Mucosa of descending colon (tissue), 3 donors: ENCODE data around the gene IGF1. TPM values are rescaled to one million over a fixed set of nuclear protein-coding genes. Genes with fewer than 3 reads are reported as not detected.

ENCODE experiments used
- ATAC-seq: fragments of 200-7000 bp; cut with Tn5 transposase; one replicate; pipeline ENCODE4 v1.9.1; 2020; ENCODE audit warnings: mild to moderate bottlenecking, moderate library complexity
- DNase-seq, 3 donors: peaks; one replicate each; pipeline ENCODE4 v3.0.0-alpha.2; 2020
- H3K36me3 ChIP-seq: fragments of 200-600 bp; one replicate; pipeline ENCODE4 v1.8.0; 2021; ENCODE audit warnings: low read depth, mild to moderate bottlenecking
- H3K4me1 ChIP-seq: fragments of 200-600 bp; one replicate; pipeline ENCODE4 v1.8.0; 2021; ENCODE audit warnings: low read depth, mild to moderate bottlenecking
- H3K4me3 ChIP-seq: fragments of 200-600 bp; one replicate; pipeline ENCODE4 v1.8.0; 2021; ENCODE audit warnings: mild to moderate bottlenecking
- H3K9me3 ChIP-seq: fragments of 200-600 bp; one replicate; pipeline ENCODE4 v1.8.0; 2021; ENCODE audit warnings: mild to moderate bottlenecking
- intact Hi-C, 2 donors: fragments of 100-400 bp; cut with DNase I in 1 of 2; cut with micrococcal nuclease in 1 of 2; formaldehyde crosslinking; loops; one replicate each; pipeline versions ENCODE4 v1.11.0 to v1.11.1; 2022; cut with DNase I, micrococcal nuclease
- long read RNA-seq, 2 donors: library from polyadenylated mRNA; unstranded; transcript quantifications; one replicate each; pipeline ENCODE4 v2.0.0, GENCODE V29; 2019 to 2021
- total RNA-seq, 3 donors: library from RNA; stranded (reverse); fragmentation: NEBNext Ultra II Directional in 2 of 3; extraction: Animal tissue kit (Norgen Biotek cat#: 25700) in 2 of 3; gene quantifications; one replicate each; pipeline versions ENCODE4 v1.2.1 to v1.2.4, GENCODE V29; 2021 to 2023
- TF ChIP-seq, protein P1 (sequence below): fragments of 200-600 bp; IDR thresholded peaks from one replicate; pipeline ENCODE4 v1.8.0; 2022; ENCODE audit warnings: antibody characterized with exemption, mild to moderate bottlenecking
- donor health status: DM: no; HTN: no; CAD: no; lungs with moderate emphysema.
- donor health status: DM: no; HTN: no; CAD: no.
- donor health status: DM: no; HTN: yes; CAD: no.

IGF1 gene
- total RNA-seq: 10 to 100 TPM in 1 of 3 donors, 1 to 10 TPM in 2; 2.5 to 12.6 (median 9.4) TPM
- long read RNA-seq, donor 1, full-length matches to known transcripts: 5 of 10 reads
- long read RNA-seq, donor 1, partial matches to known transcripts: 1 of 10 reads
- long read RNA-seq, donor 1, other reads (novel, unspliced or antisense): 4 of 10 reads
- long read RNA-seq, donor 2, full-length matches to known transcripts: 6 of 7 reads
- long read RNA-seq, donor 2, partial matches to known transcripts: 0 of 7 reads
- long read RNA-seq, donor 2, other reads (novel, unspliced or antisense): 1 of 7 reads

DNA sequence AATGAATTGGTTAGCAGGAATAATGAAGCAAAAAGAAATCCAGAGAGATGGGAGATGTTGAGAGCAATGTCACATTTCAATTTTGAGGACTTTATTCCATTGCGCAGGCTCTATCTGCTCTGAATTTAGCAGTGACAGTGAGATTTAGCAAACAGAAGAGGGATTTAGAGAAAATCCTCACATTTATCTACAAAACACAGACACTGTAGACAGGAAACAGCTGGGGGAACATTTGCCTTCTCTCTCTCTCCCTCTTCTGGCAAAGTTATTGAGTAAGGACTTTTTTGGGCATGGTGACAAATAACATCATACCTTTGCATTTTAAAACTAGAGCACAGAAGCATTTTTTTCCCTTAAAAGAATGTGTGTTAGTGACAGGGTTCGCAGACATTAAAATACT, at the start of gene IGF1:
Gene IGF1, minus strand, starts transcription at position 158 of the 400 bp plus-strand sequence. CDS start 182 bp downstream, outside the sequence.
- H3K4me3 ChIP-seq: no peak within 1 kb of the TSS
- H3K9me3 ChIP-seq: no peaks in the 10 kb centered on the region
- H3K4me1 ChIP-seq: no peaks in the 10 kb centered on the region
- DNase-seq (no peak), ATAC-seq (peak; percentile 43)
- intact Hi-C loops: loop anchor here in 1 of 2 donors (10.0 kb wide), 1 partner anchor 546 kb away; no protein-coding TSS in a partner anchor
- TF ChIP-seq, protein P1, sequence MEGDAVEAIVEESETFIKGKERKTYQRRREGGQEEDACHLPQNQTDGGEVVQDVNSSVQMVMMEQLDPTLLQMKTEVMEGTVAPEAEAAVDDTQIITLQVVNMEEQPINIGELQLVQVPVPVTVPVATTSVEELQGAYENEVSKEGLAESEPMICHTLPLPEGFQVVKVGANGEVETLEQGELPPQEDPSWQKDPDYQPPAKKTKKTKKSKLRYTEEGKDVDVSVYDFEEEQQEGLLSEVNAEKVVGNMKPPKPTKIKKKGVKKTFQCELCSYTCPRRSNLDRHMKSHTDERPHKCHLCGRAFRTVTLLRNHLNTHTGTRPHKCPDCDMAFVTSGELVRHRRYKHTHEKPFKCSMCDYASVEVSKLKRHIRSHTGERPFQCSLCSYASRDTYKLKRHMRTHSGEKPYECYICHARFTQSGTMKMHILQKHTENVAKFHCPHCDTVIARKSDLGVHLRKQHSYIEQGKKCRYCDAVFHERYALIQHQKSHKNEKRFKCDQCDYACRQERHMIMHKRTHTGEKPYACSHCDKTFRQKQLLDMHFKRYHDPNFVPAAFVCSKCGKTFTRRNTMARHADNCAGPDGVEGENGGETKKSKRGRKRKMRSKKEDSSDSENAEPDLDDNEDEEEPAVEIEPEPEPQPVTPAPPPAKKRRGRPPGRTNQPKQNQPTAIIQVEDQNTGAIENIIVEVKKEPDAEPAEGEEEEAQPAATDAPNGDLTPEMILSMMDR: no peak
- H3K36me3 ChIP-seq: no peaks in the 10 kb centered on the region

DNA sequence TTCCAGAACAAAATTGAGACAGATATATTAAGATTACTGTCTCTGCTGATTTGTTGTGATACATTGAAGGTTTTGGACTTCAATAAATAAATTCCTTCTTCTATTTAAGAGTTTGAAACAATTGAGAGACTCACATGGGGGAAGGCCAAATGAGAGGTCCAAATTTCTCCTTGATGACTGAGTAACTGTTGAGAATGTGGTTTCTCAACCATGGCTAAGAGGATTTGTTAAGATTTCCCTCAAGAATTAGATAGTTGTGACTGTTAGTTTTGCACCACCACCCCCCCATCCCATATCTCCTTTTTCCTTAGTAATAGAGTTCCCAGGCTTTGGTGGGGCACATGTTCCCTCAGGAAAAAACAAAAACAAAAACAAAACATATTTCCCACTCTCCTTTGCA, 47.7 kb upstream of the IGF1 start:
- H3K9me3 ChIP-seq: no peaks in the 10 kb centered on the region
- DNase-seq (no peak), ATAC-seq (no peak)
- H3K4me1 ChIP-seq: no peaks in the 10 kb centered on the region
- intact Hi-C loops: no loop called here
- TF ChIP-seq, protein P1: no peak
- H3K36me3 ChIP-seq: no peaks in the 10 kb centered on the region
- H3K4me3 ChIP-seq: no peak overlapping the region

DNA sequence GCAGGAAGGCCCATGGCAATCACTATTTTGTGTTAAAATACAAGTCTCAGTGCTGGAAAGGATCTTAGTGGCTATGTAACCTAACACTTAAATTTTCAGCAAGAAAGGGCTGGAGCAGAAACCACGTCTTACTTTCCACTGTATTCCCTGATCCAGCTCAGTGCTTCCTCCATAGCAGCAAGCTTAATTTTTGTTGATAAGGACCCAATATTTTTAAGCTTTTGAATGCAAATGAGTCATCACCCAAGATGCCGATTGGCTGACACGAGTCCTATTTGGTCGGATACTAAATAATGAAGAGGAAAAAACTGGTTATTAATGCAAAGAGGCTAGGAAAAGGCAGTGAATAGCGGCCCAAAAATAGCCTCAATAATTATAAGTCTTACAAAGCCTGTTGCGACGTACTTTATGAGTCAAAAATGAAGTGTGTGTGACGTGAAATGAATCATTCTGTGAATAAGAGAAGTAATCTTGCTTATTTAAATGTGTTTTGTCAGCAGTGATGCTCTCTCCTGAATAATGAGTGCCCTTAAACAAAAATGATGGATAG, 46.9 kb upstream of the IGF1 start:
- no peak for ATAC-seq

DNA sequence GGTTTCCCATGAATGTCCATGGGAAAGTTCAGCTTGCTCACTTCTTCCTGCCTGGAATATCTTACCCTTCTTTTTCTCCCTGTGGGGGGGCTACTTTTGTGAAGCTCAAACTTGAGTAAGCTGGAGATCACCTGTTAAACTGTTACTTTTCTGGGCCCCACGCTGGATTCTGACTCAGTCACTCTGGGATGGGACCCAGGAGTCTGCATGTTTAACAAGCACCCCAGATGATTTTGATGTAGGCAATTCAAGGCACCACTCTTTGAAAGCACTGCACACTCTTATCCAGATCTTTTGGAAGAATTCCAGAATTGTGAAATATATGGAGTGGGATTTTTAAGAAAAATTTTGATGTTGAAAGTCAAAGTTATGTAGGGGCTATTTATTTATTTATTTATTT, 46.3 kb upstream of the IGF1 start:
- intact Hi-C loops: no loop called here
- no peaks in the 10 kb centered on the region for H3K4me1 ChIP-seq
- TF ChIP-seq, protein P1: no peak
- no peak overlapping the region for H3K4me3 ChIP-seq
- no peaks in the 10 kb centered on the region for H3K36me3 ChIP-seq
- ATAC-seq: no peak
- DNase-seq: no peak
- H3K9me3 ChIP-seq: no peaks in the 10 kb centered on the region

More for the DNA sequence above, 46.9 kb upstream of the IGF1 start:
- Histone ChIP-seq H3K36me3 (no peaks in the 10 kb centered on the region), H3K4me1 (no peaks in the 10 kb centered on the region), H3K4me3 (no peak overlapping the region), H3K9me3 (no peaks in the 10 kb centered on the region)
- TF ChIP-seq, protein P1: no peak
- intact Hi-C loops: no loop called here
- DNase-seq: no peak

DNA sequence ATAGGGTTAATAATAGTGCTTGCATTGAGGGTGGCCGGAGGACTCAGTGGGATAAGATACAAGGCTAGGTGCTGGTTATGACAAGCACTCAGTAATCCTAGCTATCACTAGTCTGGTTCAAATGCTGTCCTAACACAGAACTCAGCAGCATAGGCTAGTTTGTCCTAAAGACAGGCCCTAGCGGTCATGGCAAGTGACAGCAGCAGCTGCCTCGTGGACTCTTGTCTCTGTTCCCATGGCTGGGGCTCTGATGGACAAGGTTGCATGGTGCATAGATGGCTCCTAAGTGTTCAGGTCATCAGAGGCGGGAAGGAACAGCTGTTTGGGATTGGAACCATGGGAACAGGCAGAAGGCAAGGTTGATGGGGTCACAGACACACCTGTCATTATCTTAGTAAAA, 42.4 kb upstream of the IGF1 start:
- ATAC-seq (no peak), DNase-seq (no peak)
- Histone ChIP-seq H3K4me1 (no peaks in the 10 kb centered on the region), H3K4me3 (no peak overlapping the region), H3K36me3 (no peaks in the 10 kb centered on the region), H3K9me3 (no peaks in the 10 kb centered on the region)
- TF ChIP-seq, protein P1: no peak
- intact Hi-C loops: no loop called here
